ENCODE data around the gene UBA7. TPM values are rescaled to one million over a fixed set of nuclear protein-coding genes. Genes with fewer than 3 reads are reported as not detected.
"Not testable (repeated sequence)": the region's sequence is repeated elsewhere in the genome, so short reads cannot be mapped to it uniquely, and the experiment has no call there.

The UBA7 gene
- total RNA-seq, 4 donors from 2014 or later = 3.5 to 16.1 (median 5.1) TPM

DNA sequence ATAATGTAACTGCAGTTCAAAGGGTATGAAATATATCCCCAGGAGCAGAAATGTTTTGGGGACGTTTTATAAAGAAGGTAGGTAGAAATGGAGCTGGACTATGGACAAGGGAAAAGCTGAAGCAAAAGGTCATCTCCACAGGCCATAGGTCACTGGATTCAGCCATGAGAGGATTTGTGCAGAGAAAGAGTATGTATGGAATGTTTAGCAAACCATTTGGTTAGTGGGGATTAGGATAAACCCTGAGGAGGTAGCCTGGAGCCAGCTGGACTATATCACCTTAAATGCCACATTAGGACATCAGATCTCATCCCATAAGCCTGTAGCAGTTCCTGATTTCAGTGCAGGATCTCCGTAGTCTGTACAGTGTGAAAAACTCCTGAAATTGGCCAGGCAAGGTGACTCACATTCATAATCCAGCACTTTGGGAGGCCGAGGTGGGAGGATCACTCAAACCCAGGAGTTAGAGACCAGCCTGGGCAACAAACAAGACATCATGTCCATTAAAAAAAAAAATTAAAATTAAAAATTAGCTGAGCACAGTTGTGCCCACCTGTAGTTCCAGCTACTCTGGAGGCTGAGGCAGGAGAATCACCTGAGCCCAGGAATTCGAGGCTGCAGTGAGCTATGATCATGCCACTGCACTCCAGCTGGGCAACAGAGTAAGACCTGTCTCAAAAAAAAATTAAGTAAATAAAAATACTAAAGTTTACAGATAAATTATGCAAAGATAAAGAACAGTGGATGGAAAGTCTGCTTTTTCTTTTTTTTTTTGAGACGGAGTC is 32.1 kb downstream of the UBA7 start:
- TF ChIP-seq, protein P1, sequence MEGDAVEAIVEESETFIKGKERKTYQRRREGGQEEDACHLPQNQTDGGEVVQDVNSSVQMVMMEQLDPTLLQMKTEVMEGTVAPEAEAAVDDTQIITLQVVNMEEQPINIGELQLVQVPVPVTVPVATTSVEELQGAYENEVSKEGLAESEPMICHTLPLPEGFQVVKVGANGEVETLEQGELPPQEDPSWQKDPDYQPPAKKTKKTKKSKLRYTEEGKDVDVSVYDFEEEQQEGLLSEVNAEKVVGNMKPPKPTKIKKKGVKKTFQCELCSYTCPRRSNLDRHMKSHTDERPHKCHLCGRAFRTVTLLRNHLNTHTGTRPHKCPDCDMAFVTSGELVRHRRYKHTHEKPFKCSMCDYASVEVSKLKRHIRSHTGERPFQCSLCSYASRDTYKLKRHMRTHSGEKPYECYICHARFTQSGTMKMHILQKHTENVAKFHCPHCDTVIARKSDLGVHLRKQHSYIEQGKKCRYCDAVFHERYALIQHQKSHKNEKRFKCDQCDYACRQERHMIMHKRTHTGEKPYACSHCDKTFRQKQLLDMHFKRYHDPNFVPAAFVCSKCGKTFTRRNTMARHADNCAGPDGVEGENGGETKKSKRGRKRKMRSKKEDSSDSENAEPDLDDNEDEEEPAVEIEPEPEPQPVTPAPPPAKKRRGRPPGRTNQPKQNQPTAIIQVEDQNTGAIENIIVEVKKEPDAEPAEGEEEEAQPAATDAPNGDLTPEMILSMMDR (IDR thresholded peaks at IDR 0.05 in 4 of 5, conservative IDR thresholded peaks at IDR 0.05 in 1 of 5) = no peak
- TF ChIP-seq POLR2A (IDR thresholded peaks at IDR 0.05) = no peak
- H3K36me3 ChIP-seq = peaks cover 0 to 15% of the 10 kb centered on the region in 2 donors

DNA sequence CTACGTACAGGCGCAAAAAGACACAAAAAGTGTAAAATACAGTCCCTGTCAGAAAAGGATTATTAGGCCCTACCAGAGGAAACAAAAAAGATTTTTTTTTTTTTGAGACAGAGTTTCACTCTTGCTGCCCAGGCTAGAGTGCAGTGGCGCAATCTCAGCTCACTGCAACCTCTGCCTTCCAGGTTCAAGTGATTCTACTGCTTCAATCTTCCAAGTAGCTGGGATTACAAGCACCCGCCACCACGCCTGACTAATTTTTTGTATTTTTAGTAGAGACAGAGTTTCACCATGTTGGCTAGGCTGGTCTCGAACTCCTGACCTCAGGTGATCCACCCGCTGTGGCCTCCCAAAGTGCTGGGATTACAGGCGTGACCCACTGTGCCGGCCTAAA is 32.8 kb downstream of the UBA7 start:
- DNase-seq; H3K27ac ChIP-seq; H3K9me3 ChIP-seq; H3K4me3 ChIP-seq; H3K27me3 ChIP-seq; in situ Hi-C loops (cut with MboI; ENCODE audit: low sequenced_read_pairs in 4 of 4); ATAC-seq: not testable (repeated sequence)
- Histone ChIP-seq H3K4me1 (peaks cover 20 to 26% of the 10 kb centered on the region in 2 donors), H3K36me3 (peaks cover 0 to 15% of the 10 kb centered on the region in 2 donors)
- intact Hi-C loops (cut with DNase I; ENCODE audit: low total_unique reads) = loop anchor here (10.0 kb wide), 1 partner anchor 936 kb away; the partner anchor contains the start of gene PRKAR2A

More for the DNA sequence above, 32.1 kb downstream of the UBA7 start:
- ATAC-seq (no peak), DNase-seq (no peak)
- in situ Hi-C loops (cut with MboI; ENCODE audit: low sequenced_read_pairs in 4 of 4) (no loop called here), intact Hi-C loops (cut with DNase I; ENCODE audit: low total_unique reads) (loop anchor here (10.0 kb wide), 1 partner anchor 937 kb away; the partner anchor contains the start of gene PRKAR2A)
- H3K27me3 ChIP-seq = no peaks in the 10 kb centered on the region
- H3K9me3 ChIP-seq = no peaks in the 10 kb centered on the region
- peaks cover 20 to 26% of the 10 kb centered on the region in 2 donors for H3K4me1 ChIP-seq
- H3K27ac ChIP-seq = no peak overlapping the region
- H3K4me3 ChIP-seq = no peak overlapping the region

DNA sequence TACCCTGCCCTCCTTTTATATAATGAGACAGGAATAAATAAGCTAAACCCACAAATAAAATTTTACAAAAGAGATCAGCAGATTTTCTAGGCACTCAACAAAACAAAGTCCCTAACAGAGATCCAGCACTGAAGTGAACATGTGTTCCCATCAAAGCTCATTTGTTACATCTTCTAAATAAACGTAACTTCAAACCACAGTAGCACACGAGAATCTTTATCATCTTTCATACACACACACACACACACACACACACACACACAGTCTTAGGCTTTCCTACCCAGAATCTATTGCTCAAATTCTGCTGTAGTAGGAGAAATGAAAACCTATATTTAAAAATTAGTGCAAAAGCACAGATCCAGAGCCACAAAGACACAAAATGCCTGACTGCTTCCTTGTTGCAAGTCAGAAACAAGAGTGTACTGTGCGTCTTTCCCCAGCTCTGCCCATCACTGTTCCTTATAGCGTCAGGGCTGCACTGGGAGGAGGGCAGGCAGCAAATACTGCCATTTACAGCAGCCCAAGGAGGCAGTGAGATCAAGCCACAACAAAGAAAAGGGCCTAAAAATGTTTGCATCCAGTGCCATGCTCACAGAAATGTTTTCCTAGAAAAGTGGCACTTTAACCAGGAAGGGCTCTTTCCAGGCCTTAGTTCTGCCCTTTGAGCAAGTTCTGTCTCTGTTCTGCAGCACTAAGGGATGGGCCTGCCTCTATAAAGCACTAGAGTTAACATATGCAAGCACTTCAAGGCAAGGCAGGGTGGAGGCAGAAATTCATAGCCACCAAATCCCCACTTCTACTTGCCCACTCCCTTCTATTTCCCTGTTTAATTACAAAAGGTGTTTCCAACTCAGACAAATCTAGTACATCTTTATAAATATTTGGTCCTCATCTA is 33.4 kb downstream of the UBA7 start:
- Histone ChIP-seq H3K27me3 (no peaks in the 10 kb centered on the region), H3K9me3 (no peaks in the 10 kb centered on the region), H3K36me3 (peaks cover 0 to 15% of the 10 kb centered on the region in 2 donors), H3K4me3 (no peak overlapping the region), H3K4me1 (peaks cover 16 to 25% of the 10 kb centered on the region in 2 donors), H3K27ac (no peak overlapping the region)
- intact Hi-C loops (cut with DNase I; ENCODE audit: low total_unique reads) (loop anchor here (10.0 kb wide), 1 partner anchor 936 kb away; the partner anchor contains the start of gene PRKAR2A), in situ Hi-C loops (cut with MboI; ENCODE audit: low sequenced_read_pairs in 4 of 4) (no loop called here)
- DNase-seq = no peak
- TF ChIP-seq POLR2A (IDR thresholded peaks at IDR 0.05) = no peak
- TF ChIP-seq, protein P1 (IDR thresholded peaks at IDR 0.05 in 4 of 5, conservative IDR thresholded peaks at IDR 0.05 in 1 of 5) = no peak
- ATAC-seq = no peak

DNA sequence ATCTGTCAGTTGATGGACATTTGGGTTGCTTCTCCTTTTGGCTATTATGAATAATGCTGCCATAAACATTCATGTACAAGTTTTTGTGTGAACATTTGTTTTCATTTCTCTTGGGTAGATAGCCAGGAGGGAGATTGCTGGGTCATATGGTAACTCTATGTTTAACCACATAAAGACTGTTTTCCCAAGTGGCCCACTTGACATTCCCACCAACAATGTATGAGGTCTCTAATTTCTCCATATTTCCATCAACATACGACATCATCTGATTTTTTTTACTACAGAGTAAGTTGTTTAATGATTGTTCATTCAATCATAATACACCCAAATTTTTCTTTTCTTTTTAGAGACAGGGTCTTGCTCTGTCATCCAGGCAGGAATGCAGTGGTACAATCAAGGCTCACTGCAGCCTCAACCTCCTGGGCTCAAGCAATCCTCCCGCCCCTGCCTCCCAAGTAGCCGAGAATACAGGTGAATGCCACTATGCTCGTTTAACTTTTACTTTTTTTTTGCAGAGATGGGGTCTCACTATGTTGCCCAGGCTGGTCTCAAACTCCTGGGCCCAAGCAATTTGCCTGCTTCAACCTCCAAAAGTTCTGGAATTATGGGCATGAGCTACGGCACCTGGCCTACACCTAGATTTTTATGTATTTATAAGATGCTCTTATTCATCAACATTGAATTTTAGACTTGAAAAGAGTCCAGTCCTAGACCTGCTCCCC is 34.2 kb downstream of the UBA7 start:
- Histone ChIP-seq H3K27me3 (no peaks in the 10 kb centered on the region), H3K4me3 (no peak overlapping the region), H3K9me3 (no peaks in the 10 kb centered on the region), H3K4me1 (peaks cover 9 to 20% of the 10 kb centered on the region in 2 donors), H3K27ac (no peak overlapping the region), H3K36me3 (peaks cover 0 to 8% of the 10 kb centered on the region in 2 donors)
- ATAC-seq (no peak), DNase-seq (no peak)
- in situ Hi-C loops (cut with MboI; ENCODE audit: low sequenced_read_pairs in 4 of 4) = no loop called here
- intact Hi-C loops (cut with DNase I; ENCODE audit: low total_unique reads) = loop anchor here (10.0 kb wide), 1 partner anchor 935 kb away; the partner anchor contains the start of gene PRKAR2A
- TF ChIP-seq POLR2A (IDR thresholded peaks at IDR 0.05) = no peak
- TF ChIP-seq, protein P1 (IDR thresholded peaks at IDR 0.05 in 4 of 5, conservative IDR thresholded peaks at IDR 0.05 in 1 of 5) = no peak

DNA sequence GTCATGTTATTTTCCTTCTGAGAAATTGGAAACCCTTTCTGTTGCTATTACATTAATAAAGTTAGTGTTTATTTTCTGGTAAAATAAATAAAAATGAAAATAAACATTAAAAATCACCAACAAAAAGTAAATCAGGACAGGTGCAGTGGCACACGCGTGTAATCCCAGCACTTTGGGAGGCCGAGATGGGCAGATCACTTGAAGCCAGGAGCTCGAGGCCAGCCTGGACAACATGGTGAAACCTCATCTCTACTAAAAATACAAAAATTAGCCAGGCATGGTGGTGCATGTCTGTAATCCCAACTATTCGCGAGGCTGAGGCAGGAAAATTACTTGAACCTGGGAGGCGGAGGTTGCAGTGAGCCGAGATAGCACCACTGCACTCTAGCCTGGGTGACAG is 37.7 kb downstream of the UBA7 start:
- intact Hi-C loops (cut with DNase I; ENCODE audit: low total_unique reads); H3K36me3 ChIP-seq; ATAC-seq; in situ Hi-C loops (cut with MboI; ENCODE audit: low sequenced_read_pairs in 4 of 4); H3K4me3 ChIP-seq; DNase-seq; H3K27ac ChIP-seq; H3K27me3 ChIP-seq; H3K9me3 ChIP-seq: not testable (repeated sequence)
- H3K4me1 ChIP-seq = peaks cover 8 to 17% of the 10 kb centered on the region in 2 donors
